Measurements from ENCODE around the gene MCEE. TPM values are rescaled to one million over a fixed set of nuclear protein-coding genes. Genes with fewer than 3 reads are reported as not detected.

The MCEE gene
- total RNA-seq, 1 experiment from 2014 or later = 15.8 TPM

GRCh38 chr2:71121479-71121878, 8.6 kb downstream of the MCEE start:
- Histone ChIP-seq H2AFZ (no peak overlapping the region), H3K36me3 (ENCODE audit: low read depth) (no peaks in the 10 kb centered on the region; the same call in 1 of the 2 replicates), H3K9me3 (ENCODE audit: insufficient read depth, low read depth) (no peaks in the 10 kb centered on the region), H3K79me2 (ENCODE audit: low read depth) (peaks cover 4% of the 10 kb centered on the region; the same call in 1 of the 2 replicates), H3K9me2 (ENCODE audit: insufficient read depth) (no peaks in the 10 kb centered on the region), H3F3A (ENCODE audit: insufficient read depth, low read depth) (no peaks in the 10 kb centered on the region), H3K27me3 (ENCODE audit: insufficient read depth, low read depth) (no peaks in the 10 kb centered on the region), H4K20me1 (ENCODE audit: insufficient read depth) (no peaks in the 10 kb centered on the region), H3K4me3 (no peak overlapping the region), H3K4me1 (replicated peaks; ENCODE audit: insufficient read depth) (0 out of 2 replicates have a peak, but pooled peaks cover 4% of the 10 kb centered on the region), H3K4me2 (no peak overlapping the region), H3K27ac (no peak overlapping the region)
- DNase-seq = no peak
- BruUV-seq (replicated peaks) = no TSS peak
- POLR2A ChIA-PET (ENCODE audit: unreplicated experiment) = no interaction called here
- TF ChIP-seq, protein P1, sequence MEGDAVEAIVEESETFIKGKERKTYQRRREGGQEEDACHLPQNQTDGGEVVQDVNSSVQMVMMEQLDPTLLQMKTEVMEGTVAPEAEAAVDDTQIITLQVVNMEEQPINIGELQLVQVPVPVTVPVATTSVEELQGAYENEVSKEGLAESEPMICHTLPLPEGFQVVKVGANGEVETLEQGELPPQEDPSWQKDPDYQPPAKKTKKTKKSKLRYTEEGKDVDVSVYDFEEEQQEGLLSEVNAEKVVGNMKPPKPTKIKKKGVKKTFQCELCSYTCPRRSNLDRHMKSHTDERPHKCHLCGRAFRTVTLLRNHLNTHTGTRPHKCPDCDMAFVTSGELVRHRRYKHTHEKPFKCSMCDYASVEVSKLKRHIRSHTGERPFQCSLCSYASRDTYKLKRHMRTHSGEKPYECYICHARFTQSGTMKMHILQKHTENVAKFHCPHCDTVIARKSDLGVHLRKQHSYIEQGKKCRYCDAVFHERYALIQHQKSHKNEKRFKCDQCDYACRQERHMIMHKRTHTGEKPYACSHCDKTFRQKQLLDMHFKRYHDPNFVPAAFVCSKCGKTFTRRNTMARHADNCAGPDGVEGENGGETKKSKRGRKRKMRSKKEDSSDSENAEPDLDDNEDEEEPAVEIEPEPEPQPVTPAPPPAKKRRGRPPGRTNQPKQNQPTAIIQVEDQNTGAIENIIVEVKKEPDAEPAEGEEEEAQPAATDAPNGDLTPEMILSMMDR (conservative IDR thresholded peaks at IDR 0.05) = no peak
- TF ChIP-seq EZH2 (IDR thresholded peaks at IDR 0.05; ENCODE audit: low read depth) = no peak
- intact Hi-C loops (cut with micrococcal nuclease; ENCODE audit: unreplicated experiment) = no loop called here
- CTCF ChIA-PET = interaction anchor here (0.9 kb wide), 1 partner anchor 21 kb away, joined by 3 read pairs; no protein-coding TSS in a partner anchor

GRCh38 chr2:71120195-71120594, 9.8 kb downstream of the MCEE start:
- H3F3A ChIP-seq (ENCODE audit: insufficient read depth, low read depth) = no peaks in the 10 kb centered on the region
- DNase-seq = no peak
- CTCF ChIA-PET = no interaction called here

GRCh38 chr2:71117063-71117462, 13.0 kb downstream of the MCEE start:
- CTCF ChIA-PET = no interaction called here

More at GRCh38 chr2:71120195-71120594, 9.8 kb downstream of the MCEE start:
- POLR2A ChIA-PET (ENCODE audit: unreplicated experiment) = no interaction called here
- Histone ChIP-seq H3K9me3 (ENCODE audit: insufficient read depth, low read depth) (no peaks in the 10 kb centered on the region), H3K27ac (no peak overlapping the region), H3K4me1 (replicated peaks; ENCODE audit: insufficient read depth) (0 out of 2 replicates have a peak, but pooled peaks cover 4% of the 10 kb centered on the region), H3K4me3 (no peak overlapping the region), H2AFZ (no peak overlapping the region), H3K4me2 (no peak overlapping the region), H3K79me2 (ENCODE audit: low read depth) (no peaks in the 10 kb centered on the region), H3K36me3 (ENCODE audit: low read depth) (no peaks in the 10 kb centered on the region; the same call in 1 of the 2 replicates), H3K27me3 (ENCODE audit: insufficient read depth, low read depth) (no peaks in the 10 kb centered on the region), H3K9me2 (ENCODE audit: insufficient read depth) (no peaks in the 10 kb centered on the region), H4K20me1 (ENCODE audit: insufficient read depth) (no peaks in the 10 kb centered on the region)
- intact Hi-C loops (cut with micrococcal nuclease; ENCODE audit: unreplicated experiment) = no loop called here
- TF ChIP-seq, protein P1 (conservative IDR thresholded peaks at IDR 0.05) = no peak
- TF ChIP-seq EZH2 (IDR thresholded peaks at IDR 0.05; ENCODE audit: low read depth) = no peak
- no TSS peak for BruUV-seq (replicated peaks)

More at GRCh38 chr2:71117063-71117462, 13.0 kb downstream of the MCEE start:
- H3F3A ChIP-seq (ENCODE audit: insufficient read depth, low read depth) = no peaks in the 10 kb centered on the region
- POLR2A ChIA-PET (ENCODE audit: unreplicated experiment) = interaction anchor here (0.6 kb wide), 1 partner anchor 18 kb away, joined by 9 read pairs; no protein-coding TSS in a partner anchor
- no peak overlapping the region for H2AFZ ChIP-seq
- no peaks in the 10 kb centered on the region for H3K4me1 ChIP-seq (replicated peaks; ENCODE audit: insufficient read depth)
- BruUV-seq (replicated peaks) = no TSS peak
- H3K4me3 ChIP-seq = no peak overlapping the region
- H3K9me3 ChIP-seq (ENCODE audit: insufficient read depth, low read depth) = no peaks in the 10 kb centered on the region
- no peak overlapping the region for H3K4me2 ChIP-seq
- TF ChIP-seq EZH2 (IDR thresholded peaks at IDR 0.05; ENCODE audit: low read depth) = no peak
- TF ChIP-seq, protein P1 (conservative IDR thresholded peaks at IDR 0.05) = no peak
- H3K9me2 ChIP-seq (ENCODE audit: insufficient read depth) = no peaks in the 10 kb centered on the region
- no peaks in the 10 kb centered on the region; the same call in 1 of the 2 replicates for H3K36me3 ChIP-seq (ENCODE audit: low read depth)
- DNase-seq = no peak
- H4K20me1 ChIP-seq (ENCODE audit: insufficient read depth) = no peaks in the 10 kb centered on the region
- H3K79me2 ChIP-seq (ENCODE audit: low read depth) = no peaks in the 10 kb centered on the region
- no peaks in the 10 kb centered on the region for H3K27me3 ChIP-seq (ENCODE audit: insufficient read depth, low read depth)
- intact Hi-C loops (cut with micrococcal nuclease; ENCODE audit: unreplicated experiment) = no loop called here
- no peak overlapping the region for H3K27ac ChIP-seq
